Measurements from ENCODE around the gene STK33.

STK33 gene

GRCh38 chr11:8359521-8359920 lies 234.5 kb downstream of the STK33 start:
- DNase-seq (ENCODE audit: low read depth): no peak

GRCh38 chr11:8357891-8358566 lies 236.0 kb downstream of the STK33 start:
- in situ Hi-C loops (cut with HindIII; ENCODE audit: low sequenced_read_pairs): no loop called here
- no peak for TF ChIP-seq CTCF (IDR thresholded peaks at IDR 0.05; ENCODE audit: low read depth, low read length, missing control alignments)
- no peak overlapping the region for H3K4me3 ChIP-seq (ENCODE audit: low read depth, low read length)
- DNase-seq (ENCODE audit: low read depth): no peak

More at GRCh38 chr11:8359521-8359920, 234.5 kb downstream of the STK33 start:
- TF ChIP-seq CTCF (IDR thresholded peaks at IDR 0.05; ENCODE audit: low read depth, low read length, missing control alignments): no peak
- in situ Hi-C loops (cut with HindIII; ENCODE audit: low sequenced_read_pairs): no loop called here
- H3K4me3 ChIP-seq (ENCODE audit: low read depth, low read length): no peak overlapping the region

- no peak for TF ChIP-seq CTCF (IDR thresholded peaks at IDR 0.05; ENCODE audit: low read depth, low read length, missing control alignments)
- H3K4me3 ChIP-seq (ENCODE audit: low read depth, low read length): no peak overlapping the region
- DNase-seq (ENCODE audit: low read depth): no peak
- in situ Hi-C loops (cut with HindIII; ENCODE audit: low sequenced_read_pairs): no loop called here
These were observed 236.5 kb downstream of the STK33 start for GRCh38 chr11:8357505-8357888.

GRCh38 chr11:8356721-8357504 lies 237.1 kb downstream of the STK33 start:
- DNase-seq (ENCODE audit: low read depth): no peak
- TF ChIP-seq CTCF (IDR thresholded peaks at IDR 0.05; ENCODE audit: low read depth, low read length, missing control alignments): no peak
- in situ Hi-C loops (cut with HindIII; ENCODE audit: low sequenced_read_pairs): no loop called here
- no peak overlapping the region for H3K4me3 ChIP-seq (ENCODE audit: low read depth, low read length)

GRCh38 chr11:8356216-8356615 lies 237.8 kb downstream of the STK33 start:
- TF ChIP-seq CTCF (IDR thresholded peaks at IDR 0.05; ENCODE audit: low read depth, low read length, missing control alignments): no peak
- H3K4me3 ChIP-seq (ENCODE audit: low read depth, low read length): no peak overlapping the region
- in situ Hi-C loops (cut with HindIII; ENCODE audit: low sequenced_read_pairs): no loop called here
- no peak for DNase-seq (ENCODE audit: low read depth)

GRCh38 chr11:8355416-8355742 lies 238.6 kb downstream of the STK33 start:
- TF ChIP-seq CTCF (IDR thresholded peaks at IDR 0.05; ENCODE audit: low read depth, low read length, missing control alignments): no peak
- in situ Hi-C loops (cut with HindIII; ENCODE audit: low sequenced_read_pairs): no loop called here
- no peak for DNase-seq (ENCODE audit: low read depth)

More at GRCh38 chr11:8355416-8355742, 238.6 kb downstream of the STK33 start:
- H3K4me3 ChIP-seq (ENCODE audit: low read depth, low read length): no peak overlapping the region
